Spleen (tissue), 11 donors: ENCODE measurements around the gene SARM1. TPM values are rescaled to one million over a fixed set of nuclear protein-coding genes. Genes with fewer than 3 reads are reported as not detected.

ENCODE experiments used
- DNase-seq: peaks from one replicate; pipeline ENCODE4 v3.0.0-alpha.2; 2020
- H3K27ac ChIP-seq, 8 donors: fragments of 200-600 bp; sonication (generic) in 7 of 8; 1 replicate in 4 of 8; 2 replicates in 4 of 8; pipeline versions ENCODE4 v1.5.0 to v1.8.0; 2016 to 2021; ENCODE audit warnings: inconsistent platforms in 4 of 8, mild to moderate bottlenecking in 4 of 8, moderate library complexity in 1 of 8
- H3K27me3 ChIP-seq, 7 donors: fragments of 200-600 bp; sonication (generic) in 6 of 7; replicated peaks in 1 of 7; 1 replicate in 4 of 7; 2 replicates in 3 of 7; pipeline versions ENCODE4 v1.5.0 to v1.8.0; 2016 to 2021; ENCODE audit warnings: inconsistent platforms in 3 of 7, mild to moderate bottlenecking in 1 of 7
- H3K36me3 ChIP-seq, 6 donors: fragments of 200-600 bp; sonication (generic) in 5 of 6; 1 replicate in 4 of 6; 2 replicates in 2 of 6; pipeline versions ENCODE4 v1.5.0 to v1.8.0; 2016 to 2021; ENCODE audit warnings: inconsistent platforms in 2 of 6
- H3K4me1 ChIP-seq, 6 donors: fragments of 200-600 bp; sonication (generic) in 5 of 6; 1 replicate in 3 of 6; 2 replicates in 3 of 6; pipeline versions ENCODE4 v1.5.0 to v1.8.0; 2016 to 2021; ENCODE audit warnings: inconsistent platforms in 3 of 6
- H3K4me3 ChIP-seq, 8 donors: fragments of 200-600 bp; sonication (generic) in 7 of 8; 1 replicate in 4 of 8; 2 replicates in 4 of 8; pipeline versions ENCODE4 v1.5.0 to v1.8.0; 2016 to 2021; ENCODE audit warnings: inconsistent platforms in 4 of 8, mild to moderate bottlenecking in 4 of 8, moderate library complexity in 2 of 8
- H3K9me3 ChIP-seq, 8 donors: fragments of 200-600 bp; sonication (generic) in 7 of 8; 1 replicate in 4 of 8; 2 replicates in 4 of 8; pipeline versions ENCODE4 v1.5.0 to v1.8.0; 2016 to 2021; ENCODE audit warnings: inconsistent platforms in 4 of 8
- CTCF ChIP-seq, 11 experiments: fragments of 200-600 bp in 7 of 11; fragments of 450-650 bp in 4 of 11; sonication (generic) in 4 of 11; IDR thresholded peaks in 8 of 11; conservative IDR thresholded peaks in 3 of 11; 1 replicate in 7 of 11; 2 replicates in 4 of 11; pipeline versions ENCODE4 v1.4.0 to v1.8.0; 2016 to 2021; ENCODE audit warnings: antibody characterized with exemption in 11 of 11, inconsistent platforms in 4 of 11, mild to moderate bottlenecking in 1 of 11
- POLR2A ChIP-seq, 3 donors: fragments of 450-650 bp; IDR thresholded peaks; one replicate each; pipeline ENCODE4 v1.5.1; 2017; ENCODE audit warnings: antibody characterized with exemption in 3 of 3, mild to moderate bottlenecking in 1 of 3
- POLR2AphosphoS5 ChIP-seq, 3 donors: sonication (generic); formaldehyde crosslinking; IDR thresholded peaks; one replicate each; pipeline ENCODE4 v1.5.1; 2017; ENCODE audit warnings: antibody characterized with exemption in 3 of 3
- WGBS, 5 donors: extraction: QIAGEN DNeasy Blood & Tissue Kit in 3 of 5; methylation state at CpG; one replicate each; pipeline versions ENCODE4 v1.1.5 to v1.1.7; 2013 to 2018; 5-methylcytosine and 5-hydroxymethylcytosine counted together
- intact Hi-C: fragments of 100-400 bp; cut with DNase I; formaldehyde crosslinking; loops from one replicate; pipeline ENCODE4 v1.15.0; 2023; ENCODE audit warnings: low total_unique reads
- polyA plus RNA-seq, 3 donors: library from polyadenylated mRNA; stranded (reverse); fragments of 200-250 nt; gene quantifications; one replicate each; pipeline ENCODE4 v1.2.1, GENCODE V29; 2013
- total RNA-seq, 7 donors: library from RNA; depleted of rRNA in 3 of 7; stranded (reverse); fragments of >200 nt in 3 of 7; fragmentation: NEBNext Ultra II Directional in 4 of 7; extraction: Animal tissue kit (Norgen Biotek cat#: 25700) in 4 of 7; gene quantifications; one replicate each; pipeline versions ENCODE4 v1.1.0 to v1.2.1, GENCODE V29; 2016 to 2021
- donor health status: healthy with polysubstance abuse.
- donor health status: DM: no; HTN: no; CAD: no; lungs with moderate emphysema.
- donor health status: DM: no; HTN: no; CAD: no.
- donor health status: Bipolar disorder and iron deficiency.
- donor health status: healthy.
- donor health status: DM: no; HTN: no; CAD: no.
- donor health status: DM: yes; HTN: yes; CAD: no.

SARM1 gene
- total and polyA plus RNA-seq, 10 donors: 4.7 to 48.7 (median 35.4) TPM

GRCh38 chr17:28388106-28388505 lies 16.6 kb downstream of the SARM1 start:
- intact Hi-C loops: no loop called here
- Histone ChIP-seq H3K4me1 (peaks cover 3 to 38% (median 22%) of the 10 kb centered on the region in 6 donors), H3K36me3 (peaks cover 0 to 60% (median 37%) of the 10 kb centered on the region in 6 donors), H3K27ac (peak overlapping the region in 1 of 8 donors; percentile 67), H3K27me3 (peaks cover 0 to 17% (median 0%) of the 10 kb centered on the region in 7 donors), H3K9me3 (no peaks in the 10 kb centered on the region), H3K4me3 (peak overlapping the region in 1 of 8 donors; percentile 19)
- DNase-seq: no peak
- TF ChIP-seq CTCF (IDR thresholded peaks at IDR 0.05 in 8 of 11, conservative IDR thresholded peaks at IDR 0.05 in 3 of 11) (no peak), POLR2AphosphoS5 (IDR thresholded peaks at IDR 0.05) (no peak), POLR2A (IDR thresholded peaks at IDR 0.05) (no peak)
- WGBS, 5 donors: 80 to 98% (median 96%) methylated on average over 1 to 11 of the region's 11 CpGs

- intact Hi-C loops: no loop called here
- peaks cover 0 to under 1% (median 0%) of the 10 kb centered on the region in 7 donors for H3K27me3 ChIP-seq
- no peaks in the 10 kb centered on the region for H3K9me3 ChIP-seq
- TF ChIP-seq POLR2AphosphoS5 (IDR thresholded peaks at IDR 0.05) (no peak), POLR2A (IDR thresholded peaks at IDR 0.05) (no peak), CTCF (IDR thresholded peaks at IDR 0.05 in 8 of 11, conservative IDR thresholded peaks at IDR 0.05 in 3 of 11) (no peak)
- WGBS, 5 donors: 84 to 97% (median 90%) methylated on average over 1 of the region's 1 CpG
- H3K27ac ChIP-seq: no peak overlapping the region
- peaks cover 0 to 79% (median 37%) of the 10 kb centered on the region in 6 donors for H3K36me3 ChIP-seq
- no peak for DNase-seq
- no peak overlapping the region for H3K4me3 ChIP-seq
- H3K4me1 ChIP-seq: peaks cover 0 to 25% (median 10%) of the 10 kb centered on the region in 6 donors
Observed at GRCh38 chr17:28390141-28390540, 18.6 kb downstream of the SARM1 start.

GRCh38 chr17:28390563-28390962 lies 19.1 kb downstream of the SARM1 start:
- Histone ChIP-seq H3K36me3 (peaks cover 0 to 83% (median 39%) of the 10 kb centered on the region in 6 donors), H3K27me3 (no peaks in the 10 kb centered on the region)
- WGBS, 5 donors: 90 to 98% (median 96%) methylated on average over 2 of the region's 2 CpGs

GRCh38 chr17:28390984-28391383 lies 19.5 kb downstream of the SARM1 start:
- no peak for DNase-seq
- H3K27ac ChIP-seq: no peak overlapping the region
- H3K4me1 ChIP-seq: peaks cover 0 to 16% (median 3%) of the 10 kb centered on the region in 6 donors
- no peaks in the 10 kb centered on the region for H3K9me3 ChIP-seq
- H3K27me3 ChIP-seq: no peaks in the 10 kb centered on the region
- WGBS, 5 donors: 88 to 97% (median 92%) methylated on average over 1 of the region's 1 CpG
- intact Hi-C loops: no loop called here
- H3K36me3 ChIP-seq: peaks cover 0 to 87% (median 41%) of the 10 kb centered on the region in 6 donors
- H3K4me3 ChIP-seq: no peak overlapping the region
- TF ChIP-seq POLR2AphosphoS5 (IDR thresholded peaks at IDR 0.05): no peak
- no peak for TF ChIP-seq POLR2A (IDR thresholded peaks at IDR 0.05)
- TF ChIP-seq CTCF (IDR thresholded peaks at IDR 0.05 in 8 of 11, conservative IDR thresholded peaks at IDR 0.05 in 3 of 11): no peak

More at GRCh38 chr17:28390563-28390962, 19.1 kb downstream of the SARM1 start:
- intact Hi-C loops: no loop called here
- no peak for DNase-seq
- Histone ChIP-seq H3K4me1 (peaks cover 0 to 20% (median 6%) of the 10 kb centered on the region in 6 donors), H3K9me3 (no peaks in the 10 kb centered on the region), H3K4me3 (no peak overlapping the region), H3K27ac (no peak overlapping the region)
- TF ChIP-seq POLR2A (IDR thresholded peaks at IDR 0.05) (no peak), CTCF (IDR thresholded peaks at IDR 0.05 in 8 of 11, conservative IDR thresholded peaks at IDR 0.05 in 3 of 11) (no peak), POLR2AphosphoS5 (IDR thresholded peaks at IDR 0.05) (no peak)
